Esophagus muscularis mucosa (tissue), 4 donors: ENCODE data around the gene ZNF333.

Experiments
- EP300 ChIP-seq: sonication (generic); formaldehyde crosslinking; IDR thresholded peaks from one replicate; pipeline ENCODE4 v1.6.1; 2017; ENCODE audit warnings: antibody characterized with exemption
- POLR2A ChIP-seq: fragments of 450-650 bp; IDR thresholded peaks from one replicate; pipeline ENCODE4 v1.6.1; 2017; ENCODE audit warnings: antibody characterized with exemption, moderate library complexity, mild to moderate bottlenecking, low read depth
- POLR2AphosphoS5 ChIP-seq, 2 donors: sonication (generic); formaldehyde crosslinking; IDR thresholded peaks; one replicate each; pipeline ENCODE4 v1.6.1; 2017; ENCODE audit warnings: antibody characterized with exemption in 2 of 2
- TF ChIP-seq, protein P1 (sequence below), 3 experiments: fragments of 200-600 bp in 2 of 3; fragments of 450-650 bp in 1 of 3; sonication (generic) in 2 of 3; IDR thresholded peaks; one replicate each; pipeline ENCODE4 v1.5.1; 2017 to 2019; ENCODE audit warnings: antibody characterized with exemption in 3 of 3, mild to moderate bottlenecking in 2 of 3, moderate library complexity in 1 of 3

DNA sequence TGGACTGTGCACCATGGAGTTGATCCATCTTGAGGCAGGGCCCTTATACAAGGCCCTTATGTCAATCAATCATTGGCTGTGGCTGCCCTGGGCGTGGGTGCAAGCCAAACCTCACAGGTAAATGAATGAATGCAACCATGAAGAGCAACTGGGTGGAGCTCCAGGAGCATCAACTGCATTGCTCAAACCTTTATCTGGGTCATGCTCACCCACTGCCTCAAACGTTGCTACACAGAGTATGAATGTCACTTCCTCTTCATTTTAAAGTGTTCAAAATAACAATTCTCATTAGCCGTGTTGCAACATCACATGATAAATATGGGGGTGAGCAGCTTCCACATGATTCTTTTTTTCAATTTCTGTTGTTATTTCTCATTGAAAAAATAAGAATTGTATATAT is 6.4 kb upstream of the ZNF333 start:
- no peak for TF ChIP-seq EP300
- TF ChIP-seq, protein P1, sequence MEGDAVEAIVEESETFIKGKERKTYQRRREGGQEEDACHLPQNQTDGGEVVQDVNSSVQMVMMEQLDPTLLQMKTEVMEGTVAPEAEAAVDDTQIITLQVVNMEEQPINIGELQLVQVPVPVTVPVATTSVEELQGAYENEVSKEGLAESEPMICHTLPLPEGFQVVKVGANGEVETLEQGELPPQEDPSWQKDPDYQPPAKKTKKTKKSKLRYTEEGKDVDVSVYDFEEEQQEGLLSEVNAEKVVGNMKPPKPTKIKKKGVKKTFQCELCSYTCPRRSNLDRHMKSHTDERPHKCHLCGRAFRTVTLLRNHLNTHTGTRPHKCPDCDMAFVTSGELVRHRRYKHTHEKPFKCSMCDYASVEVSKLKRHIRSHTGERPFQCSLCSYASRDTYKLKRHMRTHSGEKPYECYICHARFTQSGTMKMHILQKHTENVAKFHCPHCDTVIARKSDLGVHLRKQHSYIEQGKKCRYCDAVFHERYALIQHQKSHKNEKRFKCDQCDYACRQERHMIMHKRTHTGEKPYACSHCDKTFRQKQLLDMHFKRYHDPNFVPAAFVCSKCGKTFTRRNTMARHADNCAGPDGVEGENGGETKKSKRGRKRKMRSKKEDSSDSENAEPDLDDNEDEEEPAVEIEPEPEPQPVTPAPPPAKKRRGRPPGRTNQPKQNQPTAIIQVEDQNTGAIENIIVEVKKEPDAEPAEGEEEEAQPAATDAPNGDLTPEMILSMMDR (IDR thresholded peaks at IDR 0.05) = no peak
- TF ChIP-seq POLR2A = no peak
- no peak for TF ChIP-seq POLR2AphosphoS5 (IDR thresholded peaks at IDR 0.05)
